ENCODE measurements around the gene FSHR.

FSHR gene, protein sequence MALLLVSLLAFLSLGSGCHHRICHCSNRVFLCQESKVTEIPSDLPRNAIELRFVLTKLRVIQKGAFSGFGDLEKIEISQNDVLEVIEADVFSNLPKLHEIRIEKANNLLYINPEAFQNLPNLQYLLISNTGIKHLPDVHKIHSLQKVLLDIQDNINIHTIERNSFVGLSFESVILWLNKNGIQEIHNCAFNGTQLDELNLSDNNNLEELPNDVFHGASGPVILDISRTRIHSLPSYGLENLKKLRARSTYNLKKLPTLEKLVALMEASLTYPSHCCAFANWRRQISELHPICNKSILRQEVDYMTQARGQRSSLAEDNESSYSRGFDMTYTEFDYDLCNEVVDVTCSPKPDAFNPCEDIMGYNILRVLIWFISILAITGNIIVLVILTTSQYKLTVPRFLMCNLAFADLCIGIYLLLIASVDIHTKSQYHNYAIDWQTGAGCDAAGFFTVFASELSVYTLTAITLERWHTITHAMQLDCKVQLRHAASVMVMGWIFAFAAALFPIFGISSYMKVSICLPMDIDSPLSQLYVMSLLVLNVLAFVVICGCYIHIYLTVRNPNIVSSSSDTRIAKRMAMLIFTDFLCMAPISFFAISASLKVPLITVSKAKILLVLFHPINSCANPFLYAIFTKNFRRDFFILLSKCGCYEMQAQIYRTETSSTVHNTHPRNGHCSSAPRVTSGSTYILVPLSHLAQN

DNA sequence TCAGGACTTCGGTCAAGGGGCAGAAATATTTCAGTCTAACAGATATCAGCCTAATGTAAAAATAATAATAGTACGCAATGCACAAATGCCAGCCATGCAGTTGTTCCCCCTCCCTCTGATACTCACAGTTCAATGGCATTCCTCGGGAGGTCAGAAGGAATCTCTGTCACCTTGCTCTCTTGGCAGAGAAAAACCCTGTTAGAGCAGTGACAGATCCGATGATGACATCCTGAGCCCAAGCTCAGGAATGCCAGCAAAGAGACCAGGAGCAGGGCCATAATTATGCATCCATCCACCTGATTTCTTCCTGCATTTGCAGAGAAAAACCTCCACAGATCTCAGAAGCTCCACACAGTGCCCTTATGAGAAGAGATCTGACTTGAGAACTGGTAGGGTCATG, at the start of gene FSHR:
Gene FSHR (minus strand): TSS at position 376 of the 400 bp plus-strand sequence. CDS start 98 bp downstream, at position 278.
- no peak for DNase-seq (ENCODE audit: low spot score)

GRCh38 chr2:49199266-49199665, 45.0 kb upstream of the FSHR start:
- no peak for DNase-seq (ENCODE audit: low spot score)

GRCh38 chr2:49194701-49195100, 40.4 kb upstream of the FSHR start:
- no peak for DNase-seq (ENCODE audit: low spot score)

GRCh38 chr2:49192036-49192435, 37.7 kb upstream of the FSHR start:
- DNase-seq (ENCODE audit: low spot score), result no peak

DNA sequence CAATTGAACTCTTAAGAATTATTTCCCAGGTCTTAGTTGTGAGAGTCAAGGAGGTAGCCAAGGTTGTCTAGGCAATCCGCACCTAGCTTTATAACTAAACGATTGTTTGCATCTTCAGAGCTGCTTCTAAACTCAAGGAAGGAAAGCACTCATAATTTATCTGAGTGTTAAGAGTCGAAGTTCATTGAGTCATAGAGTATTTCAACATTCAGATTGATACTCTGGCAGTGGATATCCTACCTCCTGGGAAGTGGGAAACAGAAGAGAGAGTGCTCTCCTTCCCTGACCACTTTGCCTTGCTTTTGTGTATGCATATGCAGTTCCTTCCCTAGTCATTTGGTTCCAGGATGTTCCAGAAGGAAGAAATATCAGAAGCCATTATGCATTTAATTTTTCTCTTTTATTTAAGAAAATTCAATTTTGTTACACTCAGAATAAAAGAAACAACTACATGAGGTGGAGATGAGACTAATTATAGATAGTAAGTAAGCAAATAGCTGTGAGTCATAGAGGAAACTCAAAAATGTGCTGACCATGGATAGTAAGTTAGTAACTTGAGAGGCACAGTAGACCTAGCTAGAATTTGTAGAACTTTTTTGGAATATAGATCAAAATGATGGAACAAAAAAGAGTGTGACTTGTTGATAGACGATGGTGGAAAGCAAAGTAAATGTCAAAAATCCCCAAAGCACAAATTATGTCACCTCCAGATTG, 35.4 kb upstream of the FSHR start:
- DNase-seq (ENCODE audit: low spot score), result no peak

DNA sequence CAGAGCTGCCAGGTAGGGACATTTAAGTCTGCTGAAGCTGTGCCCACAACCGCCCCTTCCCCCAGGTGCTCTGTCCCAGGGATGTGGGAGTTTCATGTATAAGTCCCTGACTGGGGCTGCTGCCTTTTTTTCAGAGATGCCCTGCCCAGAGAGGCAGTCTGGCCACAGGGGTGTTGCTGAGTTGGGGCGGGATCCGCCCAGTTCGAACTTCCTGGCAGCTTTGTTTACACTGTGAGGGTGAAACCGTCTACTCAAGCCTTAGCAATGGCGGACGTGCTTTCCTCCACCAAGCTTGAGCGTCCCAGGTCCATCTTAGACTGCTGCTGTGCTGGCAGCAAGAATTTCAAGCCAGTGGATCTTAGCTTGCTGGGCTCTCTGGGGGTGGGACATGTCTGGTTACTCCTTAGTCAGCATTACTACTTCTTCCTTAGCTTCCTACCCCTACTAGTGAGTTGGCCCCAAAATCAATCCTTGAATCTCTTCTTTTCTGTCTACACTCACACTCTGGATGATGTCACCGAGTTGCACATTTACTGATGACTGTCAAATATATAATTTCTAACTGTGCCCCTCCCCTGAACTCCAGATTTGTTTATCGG, 31.8 kb upstream of the FSHR start:
- no peak for DNase-seq (ENCODE audit: low spot score)

- DNase-seq (ENCODE audit: low spot score), result no peak
Observed at GRCh38 chr2:49178656-49179055, 24.3 kb upstream of the FSHR start.

DNA sequence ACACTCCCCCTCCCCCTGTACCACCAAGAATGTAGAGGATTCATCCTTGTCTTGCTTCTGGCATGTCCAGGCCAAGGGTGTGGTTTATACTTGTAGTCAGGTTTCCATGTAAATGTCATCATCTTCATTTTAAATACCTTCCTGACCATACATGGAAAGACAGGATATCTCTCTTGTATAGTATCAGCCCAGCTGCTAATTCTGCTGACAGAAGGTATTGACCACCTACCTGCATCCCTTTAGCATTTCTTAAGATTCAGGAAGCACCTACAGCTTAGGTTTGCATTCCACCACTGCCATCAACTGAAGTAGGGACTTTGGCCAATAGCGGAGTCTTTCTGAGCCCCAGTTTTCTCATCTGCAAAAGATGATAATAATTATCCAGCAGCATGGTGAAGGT, 22.9 kb upstream of the FSHR start:
- no peak for DNase-seq (ENCODE audit: low spot score)

DNA sequence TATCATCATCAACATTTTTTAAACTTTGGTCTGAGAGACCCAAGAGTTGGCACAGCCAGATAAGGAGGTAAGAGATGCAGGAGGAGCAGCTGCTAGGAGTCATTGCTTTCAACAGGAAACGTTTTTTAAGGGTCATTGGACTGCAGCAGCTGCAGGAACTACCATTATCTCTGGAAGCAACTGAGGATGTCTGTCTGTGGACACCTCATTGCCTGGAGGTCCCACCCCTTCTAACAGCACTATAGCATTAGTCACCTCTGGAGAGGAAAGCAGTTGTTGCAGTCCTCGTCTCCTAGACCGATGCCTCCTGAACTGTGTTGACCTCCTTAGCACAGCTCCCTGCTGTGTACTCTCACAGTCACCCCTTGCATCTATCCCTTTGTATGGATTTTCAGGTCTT, 21.5 kb upstream of the FSHR start:
- no peak for DNase-seq (ENCODE audit: low spot score)

GRCh38 chr2:49174750-49175149, 20.4 kb upstream of the FSHR start:
- DNase-seq (ENCODE audit: low spot score), result no peak

DNA sequence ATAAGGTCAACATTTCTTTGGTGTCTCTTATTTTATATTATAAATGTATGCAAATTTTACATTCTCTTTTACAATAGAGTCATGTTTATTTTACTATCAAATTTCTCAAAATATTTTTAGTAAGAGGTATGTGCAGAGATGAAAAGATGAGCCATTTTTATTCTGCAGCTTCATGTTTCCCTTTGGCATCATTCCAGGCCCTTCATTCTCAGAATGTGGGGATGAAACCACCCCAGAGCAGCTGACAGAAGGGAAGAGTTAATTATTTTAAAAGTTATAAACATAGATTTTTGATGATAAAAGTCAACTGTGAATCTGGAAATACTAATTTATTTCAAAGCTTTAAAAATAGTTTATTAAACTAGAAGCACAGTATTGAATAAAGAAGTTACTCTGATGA, 12.8 kb upstream of the FSHR start:
- no peak for DNase-seq (ENCODE audit: low spot score)

- DNase-seq (ENCODE audit: low spot score), result no peak
Observed at GRCh38 chr2:49165662-49166061, 11.3 kb upstream of the FSHR start.

DNA sequence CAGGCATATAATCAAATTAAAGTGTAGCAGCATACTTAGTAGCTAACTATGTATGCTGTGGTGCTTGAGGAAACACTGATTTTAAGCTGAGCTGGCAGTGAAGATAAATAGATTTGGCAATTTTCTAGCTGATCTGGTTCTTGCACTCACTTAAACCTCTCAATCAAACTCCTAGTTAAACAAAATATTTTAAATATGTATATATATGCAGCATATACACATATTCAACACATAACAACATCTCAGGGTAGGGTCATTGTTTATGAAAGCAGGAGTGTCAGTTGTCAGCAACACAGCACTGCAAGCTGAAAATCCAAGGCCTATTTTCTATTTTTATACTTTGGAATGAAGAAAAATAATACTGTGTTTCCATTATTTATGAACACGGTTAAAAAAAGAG, 10.4 kb upstream of the FSHR start:
- DNase-seq (ENCODE audit: low spot score), result no peak

DNA sequence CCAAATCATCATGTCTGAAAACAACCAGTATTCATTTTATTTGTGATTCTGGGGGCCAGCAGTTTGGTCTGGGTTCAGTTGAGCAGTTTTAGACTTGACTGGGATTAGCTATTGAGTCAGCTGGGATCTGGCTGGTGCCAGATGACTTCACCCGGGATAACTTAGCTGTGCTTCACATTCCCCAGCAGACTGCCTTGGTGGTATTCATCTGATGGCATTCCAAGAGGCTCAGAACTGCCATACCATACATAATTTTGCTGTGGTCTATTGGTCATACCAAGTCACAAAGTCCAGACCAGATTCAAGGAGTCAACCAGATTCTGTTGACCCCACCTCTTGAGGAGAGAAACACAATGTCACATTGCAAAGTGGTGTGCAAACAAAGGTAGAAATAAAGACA, 7.8 kb upstream of the FSHR start:
- DNase-seq (ENCODE audit: low spot score), result no peak

- DNase-seq (ENCODE audit: low spot score), result no peak
Observed at GRCh38 chr2:49154891-49155290, 576 bp upstream of the FSHR start.

GRCh38 chr2:49153252-49153651, 1.1 kb downstream of the FSHR start:
- DNase-seq (ENCODE audit: low spot score), result no peak

DNA sequence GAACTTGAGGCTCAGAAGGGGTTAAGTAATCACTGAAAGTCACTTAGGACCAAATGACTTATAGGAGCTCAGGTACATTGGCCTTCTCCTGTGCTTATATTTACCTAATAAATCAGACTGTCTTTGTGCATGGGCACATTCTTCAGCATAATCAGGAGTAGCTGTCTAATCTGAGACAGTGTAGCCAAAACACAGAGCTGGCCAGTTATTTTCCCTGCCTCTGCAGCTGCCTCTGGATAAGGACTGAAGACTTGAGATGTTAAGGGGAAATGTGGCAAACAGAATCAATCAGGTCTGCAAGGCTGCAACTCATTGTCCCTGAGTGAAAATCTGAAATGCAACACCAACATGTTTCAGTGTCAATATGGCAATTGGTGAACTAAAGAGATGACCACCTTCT, 1.5 kb downstream of the FSHR start:
- no peak for DNase-seq (ENCODE audit: low spot score)

GRCh38 chr2:49146401-49146800, 7.9 kb downstream of the FSHR start:
- DNase-seq (ENCODE audit: low spot score), result no peak

- no peak for DNase-seq (ENCODE audit: low spot score)
Observed at GRCh38 chr2:49131801-49132200, 22.5 kb downstream of the FSHR start.

GRCh38 chr2:49129034-49129433, 25.3 kb downstream of the FSHR start:
- DNase-seq (ENCODE audit: low spot score), result no peak

DNA sequence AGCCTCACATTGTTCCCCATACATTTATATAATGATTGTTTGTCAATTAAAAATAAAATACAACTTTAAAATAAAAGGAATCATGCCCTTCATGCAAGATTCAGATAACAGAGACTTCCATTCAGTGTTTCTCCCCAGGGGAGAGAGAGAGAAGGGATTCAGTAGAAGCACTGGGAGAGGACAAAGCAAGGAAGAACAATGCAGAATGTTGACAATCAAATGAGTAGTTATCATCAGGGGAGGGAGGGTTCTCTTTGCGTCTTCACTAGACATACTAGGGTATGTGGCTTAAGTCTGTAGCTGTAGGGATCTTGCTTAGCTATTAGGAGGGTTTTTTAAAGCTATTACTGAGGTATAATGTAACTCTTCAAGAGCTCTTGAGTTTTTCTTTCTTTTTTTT, 30.7 kb downstream of the FSHR start:
- no peak for DNase-seq (ENCODE audit: low spot score)

DNA sequence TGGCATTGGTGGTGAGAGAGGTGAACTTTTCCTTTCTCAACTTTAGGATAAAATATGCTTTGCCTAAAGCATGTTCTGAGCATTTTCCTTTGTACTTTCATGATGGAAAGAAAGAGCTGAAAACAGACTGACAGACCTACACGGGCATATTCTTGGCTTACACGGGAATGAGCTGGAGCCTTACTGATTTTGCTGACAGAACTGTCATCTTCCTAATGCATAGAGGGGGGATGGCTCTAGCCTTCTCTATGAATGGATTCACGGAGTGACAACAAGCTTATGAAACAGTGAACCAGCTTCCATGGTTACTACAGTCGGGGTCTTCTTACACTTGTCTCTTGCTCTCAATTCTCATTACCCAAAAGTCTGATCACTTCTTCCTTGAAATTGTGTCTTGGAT, 32.2 kb downstream of the FSHR start:
- no peak for DNase-seq (ENCODE audit: low spot score)

- DNase-seq (ENCODE audit: low spot score), result no peak
Observed at GRCh38 chr2:49113046-49113445, 41.3 kb downstream of the FSHR start.

Measured in CD4-positive, alpha-beta T cell treated with Interleukin-2 at 100 ng/mL for 4 hours (primary cell).